ENCODE data around the gene MARS1.

MARS1 gene

DNA sequence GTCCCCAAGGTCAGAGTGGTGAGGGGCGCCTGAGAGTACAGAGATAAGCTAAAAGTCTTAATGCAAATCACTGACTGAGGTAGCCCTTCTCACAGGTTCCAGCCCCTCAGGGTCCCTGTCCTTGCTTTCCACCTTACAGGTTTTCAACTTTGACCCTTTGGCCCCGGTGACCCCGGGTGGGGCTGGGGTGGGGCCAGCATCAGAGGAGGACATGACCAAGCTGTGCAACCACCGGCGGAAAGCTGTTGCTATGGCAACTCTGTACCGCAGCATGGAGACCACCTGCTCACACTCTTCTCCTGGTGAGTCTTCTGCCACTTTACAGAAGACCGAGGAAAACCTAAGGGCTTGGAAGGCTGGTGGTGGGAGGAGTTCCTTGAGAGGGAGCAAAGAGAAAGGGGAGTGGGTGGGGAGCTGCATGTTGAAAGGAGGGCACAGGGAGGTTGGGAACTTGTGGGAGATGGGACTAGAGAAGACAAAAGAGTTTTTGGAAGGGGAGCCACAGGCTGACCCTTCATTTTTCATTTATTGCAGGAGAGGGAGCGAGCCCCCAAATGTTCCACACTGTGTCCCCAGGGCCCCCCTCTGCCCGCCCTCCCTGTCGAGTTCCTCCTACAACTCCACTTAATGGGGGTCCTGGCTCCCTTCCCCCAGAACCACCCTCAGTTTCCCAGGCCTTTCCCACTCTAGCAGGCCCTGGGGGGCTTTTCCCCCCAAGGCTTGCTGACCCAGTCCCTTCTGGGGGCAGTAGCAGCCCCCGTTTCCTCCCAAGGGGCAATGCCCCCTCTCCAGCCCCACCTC lies 37.1 kb downstream of the MARS1 start:
- H3K4me3 ChIP-seq (ENCODE audit: low read depth, low read length), result no peak overlapping the region
- TF ChIP-seq, protein P1, sequence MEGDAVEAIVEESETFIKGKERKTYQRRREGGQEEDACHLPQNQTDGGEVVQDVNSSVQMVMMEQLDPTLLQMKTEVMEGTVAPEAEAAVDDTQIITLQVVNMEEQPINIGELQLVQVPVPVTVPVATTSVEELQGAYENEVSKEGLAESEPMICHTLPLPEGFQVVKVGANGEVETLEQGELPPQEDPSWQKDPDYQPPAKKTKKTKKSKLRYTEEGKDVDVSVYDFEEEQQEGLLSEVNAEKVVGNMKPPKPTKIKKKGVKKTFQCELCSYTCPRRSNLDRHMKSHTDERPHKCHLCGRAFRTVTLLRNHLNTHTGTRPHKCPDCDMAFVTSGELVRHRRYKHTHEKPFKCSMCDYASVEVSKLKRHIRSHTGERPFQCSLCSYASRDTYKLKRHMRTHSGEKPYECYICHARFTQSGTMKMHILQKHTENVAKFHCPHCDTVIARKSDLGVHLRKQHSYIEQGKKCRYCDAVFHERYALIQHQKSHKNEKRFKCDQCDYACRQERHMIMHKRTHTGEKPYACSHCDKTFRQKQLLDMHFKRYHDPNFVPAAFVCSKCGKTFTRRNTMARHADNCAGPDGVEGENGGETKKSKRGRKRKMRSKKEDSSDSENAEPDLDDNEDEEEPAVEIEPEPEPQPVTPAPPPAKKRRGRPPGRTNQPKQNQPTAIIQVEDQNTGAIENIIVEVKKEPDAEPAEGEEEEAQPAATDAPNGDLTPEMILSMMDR (IDR thresholded peaks at IDR 0.05; ENCODE audit: low read depth, low read length, missing control alignments), result no peak
- DNase-seq (ENCODE audit: low read depth), result no peak

DNA sequence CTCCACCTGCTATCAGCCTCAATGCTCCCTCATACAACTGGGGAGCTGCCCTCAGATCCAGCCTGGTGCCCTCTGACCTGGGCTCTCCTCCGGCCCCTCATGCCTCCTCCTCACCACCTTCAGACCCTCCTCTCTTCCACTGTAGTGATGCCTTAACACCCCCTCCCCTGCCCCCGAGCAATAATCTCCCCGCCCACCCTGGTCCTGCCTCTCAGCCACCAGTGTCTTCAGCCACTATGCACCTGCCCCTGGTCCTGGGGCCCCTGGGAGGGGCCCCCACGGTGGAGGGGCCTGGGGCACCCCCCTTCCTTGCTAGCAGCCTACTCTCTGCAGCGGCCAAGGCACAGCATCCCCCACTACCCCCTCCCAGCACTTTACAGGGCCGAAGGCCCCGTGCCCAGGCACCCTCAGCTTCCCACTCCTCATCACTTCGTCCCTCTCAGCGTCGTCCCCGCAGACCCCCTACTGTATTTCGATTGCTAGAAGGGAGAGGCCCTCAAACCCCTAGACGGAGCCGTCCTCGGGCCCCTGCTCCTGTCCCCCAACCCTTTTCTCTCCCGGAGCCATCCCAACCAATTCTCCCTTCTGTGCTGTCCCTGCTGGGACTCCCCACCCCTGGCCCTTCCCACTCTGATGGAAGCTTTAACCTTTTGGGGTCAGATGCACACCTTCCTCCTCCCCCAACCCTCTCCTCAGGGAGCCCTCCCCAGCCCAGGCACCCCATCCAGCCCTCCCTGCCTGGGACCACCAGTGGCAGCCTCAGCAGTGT lies 37.9 kb downstream of the MARS1 start:
- DNase-seq (ENCODE audit: low read depth), result no peak
- TF ChIP-seq, protein P1 (IDR thresholded peaks at IDR 0.05; ENCODE audit: low read depth, low read length, missing control alignments), result no peak
- no peak overlapping the region for H3K4me3 ChIP-seq (ENCODE audit: low read depth, low read length)

DNA sequence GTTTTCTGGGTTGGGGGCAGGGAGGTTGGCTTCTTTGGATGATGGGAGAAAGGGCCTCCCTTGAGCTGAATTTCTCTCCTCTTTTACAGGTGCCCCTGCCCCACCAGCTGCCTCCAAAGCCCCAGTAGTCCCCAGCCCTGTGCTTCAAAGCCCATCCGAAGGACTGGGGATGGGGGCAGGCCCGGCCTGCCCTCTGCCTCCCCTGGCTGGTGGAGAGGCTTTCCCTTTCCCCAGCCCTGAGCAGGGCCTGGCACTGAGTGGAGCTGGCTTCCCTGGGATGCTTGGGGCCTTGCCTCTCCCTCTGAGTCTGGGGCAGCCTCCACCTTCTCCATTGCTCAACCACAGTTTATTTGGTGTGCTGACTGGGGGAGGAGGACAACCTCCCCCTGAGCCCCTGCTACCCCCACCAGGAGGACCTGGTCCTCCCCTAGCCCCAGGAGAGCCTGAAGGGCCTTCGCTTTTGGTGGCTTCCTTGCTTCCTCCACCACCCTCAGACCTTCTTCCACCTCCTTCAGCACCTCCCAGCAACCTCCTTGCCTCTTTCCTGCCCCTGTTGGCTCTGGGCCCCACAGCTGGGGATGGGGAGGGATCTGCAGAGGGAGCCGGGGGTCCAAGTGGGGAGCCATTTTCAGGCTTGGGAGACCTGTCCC lies 38.7 kb downstream of the MARS1 start:
- DNase-seq (ENCODE audit: low read depth), result no peak
- no peak overlapping the region for H3K4me3 ChIP-seq (ENCODE audit: low read depth, low read length)
- TF ChIP-seq, protein P1 (IDR thresholded peaks at IDR 0.05; ENCODE audit: low read depth, low read length, missing control alignments), result no peak

DNA sequence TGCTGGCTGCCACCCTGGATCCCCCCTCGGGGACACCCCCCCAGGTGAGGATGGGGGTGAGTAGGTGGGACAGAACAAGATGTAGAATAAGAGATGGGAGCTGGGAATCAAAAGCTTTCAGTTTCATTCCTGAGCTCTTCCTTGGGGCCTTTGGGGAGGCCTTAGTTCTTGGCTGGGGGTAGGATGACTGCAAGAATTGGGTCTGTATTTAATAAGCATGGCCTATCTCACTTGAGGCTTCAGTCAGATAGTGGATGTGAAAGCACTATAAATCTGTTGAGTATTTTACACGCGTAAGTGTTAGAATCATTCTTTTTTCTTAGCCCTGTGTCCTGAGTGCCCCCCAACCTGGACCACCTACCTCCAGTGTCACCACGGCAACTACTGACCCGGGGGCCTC lies 39.3 kb downstream of the MARS1 start:
- H3K4me3 ChIP-seq (ENCODE audit: low read depth, low read length), result no peak overlapping the region
- TF ChIP-seq, protein P1 (IDR thresholded peaks at IDR 0.05; ENCODE audit: low read depth, low read length, missing control alignments), result no peak

DNA sequence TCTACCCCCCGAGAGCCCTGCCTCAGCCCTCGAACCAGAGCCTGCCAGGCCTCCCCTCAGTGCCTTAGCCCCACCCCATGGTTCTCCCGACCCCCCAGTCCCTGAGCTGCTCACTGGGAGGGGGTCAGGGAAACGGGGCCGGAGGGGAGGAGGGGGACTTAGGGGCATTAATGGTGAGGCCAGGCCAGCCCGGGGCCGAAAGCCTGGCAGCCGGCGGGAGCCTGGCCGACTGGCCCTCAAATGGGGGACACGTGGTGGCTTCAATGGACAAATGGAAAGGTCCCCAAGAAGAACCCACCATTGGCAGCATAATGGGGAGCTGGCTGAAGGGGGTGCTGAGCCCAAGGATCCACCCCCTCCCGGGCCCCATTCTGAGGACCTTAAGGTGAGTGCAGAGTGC lies 40.3 kb downstream of the MARS1 start:
- no peak for DNase-seq (ENCODE audit: low read depth)
- TF ChIP-seq, protein P1 (IDR thresholded peaks at IDR 0.05; ENCODE audit: low read depth, low read length, missing control alignments), result no peak
- H3K4me3 ChIP-seq (ENCODE audit: low read depth, low read length), result no peak overlapping the region

More for the DNA sequence above, 39.3 kb downstream of the MARS1 start:
- no peak for DNase-seq (ENCODE audit: low read depth)

DNA sequence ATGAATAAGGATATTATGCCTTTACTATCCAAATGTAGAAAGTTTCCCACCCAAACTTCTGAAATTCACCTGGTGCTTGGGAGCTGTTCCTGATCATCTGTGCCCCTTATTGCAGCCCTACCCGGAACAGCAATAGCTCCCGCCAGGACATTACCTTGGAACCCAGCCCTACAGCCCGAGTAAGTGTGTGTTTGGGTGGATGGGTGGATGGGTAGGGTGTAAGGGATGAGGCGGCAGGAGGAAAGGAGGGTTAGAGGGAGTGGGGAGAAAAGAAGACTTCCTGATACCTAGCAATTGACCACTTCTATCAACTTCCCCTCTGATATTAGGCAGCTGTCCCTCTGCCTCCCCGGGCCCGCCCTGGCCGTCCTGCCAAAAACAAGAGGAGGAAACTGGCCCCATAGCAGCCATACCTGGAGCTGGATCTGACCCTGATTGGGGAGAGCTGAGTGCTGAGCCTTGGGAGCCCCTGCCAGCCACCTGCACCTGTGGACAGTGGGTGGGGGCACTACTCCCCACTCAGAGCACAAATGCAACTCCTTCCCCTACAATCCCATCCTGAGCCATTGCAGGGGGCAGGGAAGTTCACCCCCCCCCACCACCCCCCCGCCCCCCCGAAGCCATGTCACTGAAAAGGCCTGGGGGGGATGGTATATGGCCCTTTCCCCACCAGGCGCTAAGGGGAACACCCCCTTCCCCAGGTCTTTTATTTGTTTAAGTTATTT lies 41.1 kb downstream of the MARS1 start:
- no peak overlapping the region for H3K4me3 ChIP-seq (ENCODE audit: low read depth, low read length)
- TF ChIP-seq, protein P1 (IDR thresholded peaks at IDR 0.05; ENCODE audit: low read depth, low read length, missing control alignments), result no peak
- DNase-seq (ENCODE audit: low read depth), result no peak

Measured in GM12864 (cell line).